Thymus (tissue), 11 donors: Measurements from ENCODE around the gene PARM1. TPM values are rescaled to one million over a fixed set of nuclear protein-coding genes. Genes with fewer than 3 reads are reported as not detected.

Experiments
- DNase-seq, 9 donors: peaks; one replicate each; pipeline ENCODE4 v3.0.0-alpha.2; 2013; ENCODE audit warnings: low spot score in 9 of 9, low read depth in 6 of 9, missing footprints in 1 of 9
- H3K27ac ChIP-seq, 2 donors: one replicate each; pipeline ENCODE4 v1.5.1; 2013; ENCODE audit warnings: control low read depth in 1 of 2, low read depth in 1 of 2, low read length in 1 of 2, mild to moderate bottlenecking in 1 of 2, moderate library complexity in 1 of 2
- H3K27me3 ChIP-seq, 2 donors: one replicate each; pipeline ENCODE4 v1.5.1; 2013; ENCODE audit warnings: low read length in 1 of 2; ENCODE audit not compliant: control insufficient read depth in 2 of 2, insufficient read depth in 1 of 2
- H3K36me3 ChIP-seq, 2 donors: one replicate each; pipeline ENCODE4 v1.5.1; 2013; ENCODE audit warnings: low read length in 1 of 2, mild to moderate bottlenecking in 1 of 2, moderate library complexity in 1 of 2; ENCODE audit not compliant: control insufficient read depth in 2 of 2, insufficient read depth in 2 of 2
- H3K4me1 ChIP-seq, 2 donors: one replicate each; pipeline ENCODE4 v1.5.1; 2013; ENCODE audit warnings: low read length in 2 of 2; ENCODE audit not compliant: control insufficient read depth in 2 of 2, insufficient read depth in 2 of 2
- H3K4me3 ChIP-seq, 2 donors: one replicate each; pipeline ENCODE4 v1.5.1; 2013; ENCODE audit warnings: low read length in 2 of 2, control low read depth in 1 of 2, mild to moderate bottlenecking in 1 of 2
- H3K9me3 ChIP-seq, 2 donors: one replicate each; pipeline ENCODE4 v1.5.1; 2013; ENCODE audit warnings: low read length in 1 of 2, mild to moderate bottlenecking in 1 of 2; ENCODE audit not compliant: control insufficient read depth in 2 of 2, insufficient read depth in 1 of 2
- WGBS: extraction: QIAGEN DNeasy Blood & Tissue Kit; methylation state at CpG from one replicate; pipeline ENCODE4 v1.1.7; 2013; 5-methylcytosine and 5-hydroxymethylcytosine counted together
- polyA plus RNA-seq: library from polyadenylated mRNA; stranded (reverse); fragments of 200-250 nt; gene quantifications from one replicate; pipeline ENCODE4 v1.2.3, GENCODE V29; 2013
- total RNA-seq: library from RNA; stranded (reverse); fragments of 120-200 nt; gene quantifications from one replicate; pipeline ENCODE4 v1.2.4, GENCODE V29; 2013
- donor health status: healthy.

PARM1 gene
- total and polyA plus RNA-seq, 2 donors, result 19.9 to 27.2 TPM

DNA sequence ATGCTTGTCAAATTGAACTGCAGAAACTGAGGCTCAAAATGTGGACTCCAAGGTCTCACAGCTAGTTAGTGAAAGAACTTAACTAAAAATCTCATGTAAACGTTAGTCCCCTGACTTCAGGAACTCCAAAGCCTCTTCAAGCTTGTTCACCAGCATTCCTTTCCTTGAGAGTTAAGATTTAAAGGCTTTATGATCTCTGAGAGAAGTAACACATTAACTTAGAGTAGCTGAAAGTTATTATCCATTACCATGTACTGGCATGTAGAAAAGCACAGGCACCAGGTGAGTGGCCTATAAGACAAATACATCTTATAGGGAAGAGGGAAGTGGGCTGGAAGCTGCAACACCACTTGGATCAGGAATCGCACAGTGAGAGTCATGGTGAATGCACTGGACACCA is 15.3 kb downstream of the PARM1 start:
- 71% methylated on average over 2 of the region's 2 CpGs for WGBS
- no peaks in the 10 kb centered on the region for H3K36me3 ChIP-seq
- no peak overlapping the region for H3K27ac ChIP-seq
- H3K9me3 ChIP-seq, result peaks cover 0 to 2% of the 10 kb centered on the region in 2 donors
- H3K4me3 ChIP-seq, result no peak overlapping the region
- H3K4me1 ChIP-seq, result no peaks in the 10 kb centered on the region
- no peaks in the 10 kb centered on the region for H3K27me3 ChIP-seq
- DNase-seq, result no peak

DNA sequence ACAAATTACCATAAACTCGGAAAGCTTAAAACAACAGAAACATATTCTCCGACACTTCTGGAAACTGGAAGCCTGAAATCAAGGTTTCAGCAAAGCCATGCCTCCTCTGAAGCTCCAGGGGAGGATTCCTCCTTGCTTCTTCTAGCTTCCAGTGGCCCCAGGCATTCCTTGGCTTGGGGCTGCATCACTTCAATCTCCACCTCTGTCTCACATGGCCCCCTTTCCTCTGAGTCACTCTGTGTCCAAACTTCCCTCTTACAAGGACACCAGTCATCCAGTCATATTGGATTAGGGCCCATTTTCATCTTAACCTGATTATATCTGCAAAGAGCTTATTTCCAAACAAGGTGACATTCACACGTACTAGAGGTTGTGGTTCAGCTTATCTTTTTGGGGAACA is 17.3 kb downstream of the PARM1 start:
- no peak overlapping the region for H3K27ac ChIP-seq
- WGBS, result 90% methylated on average over 3 of the region's 3 CpGs
- H3K4me1 ChIP-seq, result no peaks in the 10 kb centered on the region
- H3K9me3 ChIP-seq, result peaks cover 0 to 2% of the 10 kb centered on the region in 2 donors
- no peak overlapping the region for H3K4me3 ChIP-seq
- DNase-seq, result no peak
- H3K27me3 ChIP-seq, result no peaks in the 10 kb centered on the region
- H3K36me3 ChIP-seq, result no peaks in the 10 kb centered on the region

DNA sequence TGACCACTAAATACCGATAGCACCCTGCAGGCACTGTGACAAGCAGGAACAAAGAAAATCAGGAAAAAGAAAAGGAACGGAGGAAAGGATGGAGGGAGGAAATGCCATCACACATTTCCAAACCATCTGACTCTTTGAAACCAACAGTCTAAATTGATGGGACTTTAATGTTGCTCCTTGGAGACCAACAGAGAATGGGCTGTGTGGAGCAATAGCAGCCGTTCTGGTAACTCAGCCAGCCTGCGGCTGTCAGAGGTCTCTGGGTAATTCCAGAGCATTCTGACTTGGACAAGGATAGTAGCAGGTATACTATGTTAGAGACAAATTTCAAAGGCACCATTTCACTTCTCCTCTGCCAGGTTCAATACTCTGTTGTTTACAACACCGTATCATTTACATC is 18.0 kb downstream of the PARM1 start:
- Histone ChIP-seq H3K4me3 (no peak overlapping the region), H3K9me3 (peaks cover 0 to 2% of the 10 kb centered on the region in 2 donors), H3K36me3 (no peaks in the 10 kb centered on the region), H3K27ac (no peak overlapping the region), H3K4me1 (no peaks in the 10 kb centered on the region), H3K27me3 (no peaks in the 10 kb centered on the region)
- DNase-seq, result no peak
- 88% methylated on average over 5 of the region's 5 CpGs for WGBS

DNA sequence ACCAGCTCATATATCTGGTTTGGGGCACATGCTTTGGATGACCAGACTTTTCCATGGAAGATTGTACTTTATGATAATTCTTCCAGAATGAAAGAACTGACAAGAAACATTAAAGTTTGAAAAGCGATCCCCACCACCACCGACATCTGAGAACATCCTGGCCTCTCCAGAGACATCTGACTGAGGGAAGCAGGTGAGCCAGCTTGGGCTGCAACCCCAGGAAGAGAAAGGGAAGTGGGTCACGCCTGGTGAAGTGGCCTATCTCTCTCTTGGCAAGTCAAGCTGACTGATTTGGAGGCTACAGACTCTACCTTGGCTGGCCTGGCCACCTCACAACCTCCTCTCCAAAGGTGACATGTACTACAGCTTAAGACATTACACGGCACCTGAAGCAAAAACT is 20.7 kb downstream of the PARM1 start:
- no peaks in the 10 kb centered on the region for H3K27me3 ChIP-seq
- H3K36me3 ChIP-seq, result no peaks in the 10 kb centered on the region
- peaks cover 0 to 2% of the 10 kb centered on the region in 2 donors for H3K9me3 ChIP-seq

DNA sequence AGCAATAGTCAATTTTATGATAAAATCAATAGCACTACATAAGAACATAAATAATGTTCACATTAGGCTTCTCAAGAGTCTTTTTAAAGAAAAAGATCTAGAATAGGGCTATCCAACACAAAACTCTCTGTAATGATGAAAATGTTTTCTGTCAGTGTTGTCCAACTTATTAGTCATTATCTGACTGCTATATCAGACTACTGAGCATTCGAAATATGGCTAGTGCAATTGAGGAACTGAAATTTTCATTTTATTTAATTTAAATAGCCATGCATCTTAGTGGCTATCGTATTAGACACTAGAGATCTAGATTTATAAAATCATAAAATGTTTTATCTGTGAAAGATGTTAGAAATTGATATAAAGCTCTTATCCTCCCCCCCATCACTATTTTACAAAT is 26.0 kb downstream of the PARM1 start:
- H3K9me3 ChIP-seq, result no peaks in the 10 kb centered on the region
- H3K27ac ChIP-seq, result no peak overlapping the region
- no peaks in the 10 kb centered on the region for H3K36me3 ChIP-seq
- H3K4me1 ChIP-seq, result no peaks in the 10 kb centered on the region
- 90% methylated on average over 2 of the region's 2 CpGs for WGBS
- no peak overlapping the region for H3K4me3 ChIP-seq
- DNase-seq, result no peak
- no peaks in the 10 kb centered on the region for H3K27me3 ChIP-seq

More for the DNA sequence above, 20.7 kb downstream of the PARM1 start:
- WGBS, result 78% methylated on average over 4 of the region's 4 CpGs
- H3K27ac ChIP-seq, result no peak overlapping the region
- no peak for DNase-seq
- no peak overlapping the region for H3K4me3 ChIP-seq
- no peaks in the 10 kb centered on the region for H3K4me1 ChIP-seq

DNA sequence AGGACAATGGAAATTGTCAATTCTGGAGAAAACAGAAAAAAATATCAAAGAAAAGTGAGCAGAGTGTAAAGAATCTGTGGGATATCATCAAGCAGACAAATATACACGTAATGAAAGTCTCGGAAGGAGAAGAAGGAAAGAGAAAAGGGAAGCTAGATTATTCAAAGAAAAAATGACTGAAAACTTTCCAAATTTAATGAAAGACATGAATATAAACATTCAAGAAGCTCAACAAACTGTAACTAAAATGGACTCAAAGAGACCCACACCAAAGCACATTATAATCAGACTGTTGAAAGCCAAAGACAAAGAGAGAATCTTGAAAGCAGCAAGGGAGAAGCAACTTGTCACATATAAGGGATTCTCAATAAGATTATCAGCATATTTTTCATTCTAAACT is 28.3 kb downstream of the PARM1 start:
- Histone ChIP-seq H3K4me1 (no peaks in the 10 kb centered on the region), H3K4me3 (no peak overlapping the region), H3K27ac (no peak overlapping the region), H3K27me3 (no peaks in the 10 kb centered on the region), H3K36me3 (no peaks in the 10 kb centered on the region), H3K9me3 (no peaks in the 10 kb centered on the region)
- WGBS, result 95% methylated on average over 2 of the region's 2 CpGs
- DNase-seq, result no peak

DNA sequence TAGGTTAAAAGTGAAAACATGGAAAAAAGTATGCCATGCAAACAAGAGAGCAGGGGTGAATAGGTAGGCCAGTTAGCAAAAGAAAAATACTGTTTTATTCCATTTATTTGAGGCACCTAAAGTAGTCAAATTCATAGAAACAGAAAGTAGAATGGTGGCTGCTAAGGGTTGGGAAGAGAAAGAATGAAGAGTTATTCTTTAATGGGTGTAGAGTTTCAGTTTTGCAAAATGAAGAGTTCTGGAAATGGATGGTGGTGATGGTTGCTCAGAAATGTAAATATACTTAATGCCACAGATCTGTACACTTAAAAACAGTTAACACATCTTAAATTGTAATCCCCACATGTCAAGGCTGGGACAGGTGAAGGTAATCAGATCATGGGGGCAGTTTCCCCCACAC is 29.7 kb downstream of the PARM1 start:
- no peaks in the 10 kb centered on the region for H3K9me3 ChIP-seq
- H3K4me3 ChIP-seq, result no peak overlapping the region
- no peaks in the 10 kb centered on the region for H3K36me3 ChIP-seq
- DNase-seq, result no peak
- H3K4me1 ChIP-seq, result no peaks in the 10 kb centered on the region
- no peaks in the 10 kb centered on the region for H3K27me3 ChIP-seq
- H3K27ac ChIP-seq, result no peak overlapping the region

DNA sequence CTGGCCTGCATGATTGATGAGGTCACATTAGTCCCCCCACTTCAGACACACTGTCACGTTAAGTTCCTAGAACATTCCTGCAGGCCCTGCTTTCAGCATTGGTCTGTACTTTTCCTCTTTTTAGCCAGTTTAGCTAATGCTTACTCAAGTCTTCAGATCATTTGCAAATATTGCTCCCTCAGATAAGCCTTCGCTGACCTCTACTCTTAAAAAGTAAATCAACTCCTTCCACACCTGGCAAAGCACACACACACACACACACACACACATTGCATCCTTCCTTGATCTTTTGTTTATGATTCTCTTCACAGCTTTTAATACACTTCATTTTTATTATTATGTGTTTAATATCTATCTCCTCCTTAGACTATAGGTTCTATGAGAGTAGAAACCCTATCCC is 31.4 kb downstream of the PARM1 start:
- H3K36me3 ChIP-seq, result no peaks in the 10 kb centered on the region
- no peak overlapping the region for H3K27ac ChIP-seq
- H3K4me3 ChIP-seq, result no peak overlapping the region
- H3K27me3 ChIP-seq, result no peaks in the 10 kb centered on the region
- no peaks in the 10 kb centered on the region for H3K9me3 ChIP-seq
- no peak for DNase-seq
- WGBS, result 85% methylated on average over 2 of the region's 2 CpGs
- H3K4me1 ChIP-seq, result peaks cover 0 to 4% of the 10 kb centered on the region in 2 donors

DNA sequence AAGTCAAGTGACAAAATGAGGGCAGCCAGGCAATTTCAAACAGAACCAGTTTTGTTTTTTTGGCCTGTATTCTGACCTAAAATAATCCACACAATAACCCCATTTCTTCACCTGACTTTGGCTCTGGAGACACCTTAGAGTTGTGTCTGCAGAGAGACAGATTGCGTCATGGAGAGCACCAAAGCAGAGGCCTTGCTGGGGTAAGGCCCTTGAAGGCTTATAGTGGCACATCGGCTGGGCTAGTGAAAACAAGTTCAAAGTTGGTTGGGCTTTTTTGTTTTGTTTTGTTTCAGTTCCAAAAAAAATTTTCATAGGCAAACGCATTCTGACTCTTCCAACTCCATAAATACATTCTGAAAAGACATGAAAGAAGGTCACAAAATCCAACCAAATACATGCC is 34.4 kb downstream of the PARM1 start:
- Histone ChIP-seq H3K36me3 (no peaks in the 10 kb centered on the region), H3K4me1 (peaks cover 0 to 7% of the 10 kb centered on the region in 2 donors), H3K27ac (peak overlapping the region; percentile 15 to 36), H3K9me3 (no peaks in the 10 kb centered on the region), H3K4me3 (no peak overlapping the region), H3K27me3 (no peaks in the 10 kb centered on the region)
- peak in 1 of 9 donors; percentile 18 for DNase-seq
- 85% methylated on average over 3 of the region's 3 CpGs for WGBS
